ENCODE measurements around the gene TTC13. TPM values are rescaled to one million over a fixed set of nuclear protein-coding genes. Genes with fewer than 3 reads are reported as not detected.

The TTC13 gene
- total RNA-seq, 1 experiment from 2014 or later: 35.2 TPM

DNA sequence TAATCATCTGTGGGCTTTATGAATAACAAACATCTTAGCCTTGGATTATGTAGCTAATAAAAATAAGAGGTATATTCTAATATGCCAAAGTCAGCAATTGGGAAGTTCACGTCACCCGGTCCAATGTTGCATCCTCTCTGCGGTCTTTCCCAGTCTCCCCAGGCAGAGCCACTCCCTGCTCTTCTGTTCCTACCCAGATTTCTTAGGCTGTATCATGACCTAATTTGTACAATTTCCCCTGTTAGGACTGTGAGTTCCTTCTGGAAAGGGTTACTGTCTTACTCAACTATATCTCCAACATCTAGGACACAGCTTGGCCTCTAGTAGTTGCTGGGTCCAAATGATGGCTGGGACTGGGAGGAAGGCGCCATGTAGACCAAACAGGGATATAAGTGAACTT, 80.5 kb downstream of the TTC13 start:
- no peaks in the 10 kb centered on the region for H3K36me3 Mint-ChIP-seq (ENCODE audit: insufficient read depth, unreplicated experiment)

DNA sequence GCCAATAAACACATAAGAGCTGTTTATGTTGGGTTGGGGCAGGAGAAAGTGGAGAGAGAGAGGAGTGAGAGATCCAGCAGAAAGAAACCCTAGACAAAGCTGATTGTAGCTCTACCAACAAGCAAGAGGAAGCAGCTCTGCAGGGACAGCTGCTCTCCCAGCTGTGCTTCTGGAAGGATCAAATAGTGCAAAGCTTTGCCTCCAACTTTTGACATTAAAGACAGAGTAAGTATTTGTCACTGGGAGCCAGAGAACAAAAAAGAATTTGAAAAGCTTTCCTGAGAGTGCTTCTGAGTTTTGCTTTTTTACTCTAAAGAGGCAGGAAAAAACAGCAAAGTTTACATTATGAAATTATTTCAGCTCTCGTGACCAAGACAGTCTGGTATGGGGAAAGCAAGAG, 81.9 kb downstream of the TTC13 start:
- Mint-ChIP-seq H3K4me1 (ENCODE audit: insufficient read depth, unreplicated experiment) (no peaks in the 10 kb centered on the region), H3K36me3 (ENCODE audit: insufficient read depth, unreplicated experiment) (no peaks in the 10 kb centered on the region), H3K4me3 (ENCODE audit: unreplicated experiment) (no peak overlapping the region), H3K27me3 (ENCODE audit: insufficient read depth, unreplicated experiment) (no peaks in the 10 kb centered on the region), H3K9me3 (ENCODE audit: unreplicated experiment) (no peaks in the 10 kb centered on the region), H3K27ac (ENCODE audit: low read depth, unreplicated experiment) (no peak overlapping the region)
- CTCF ChIA-PET: interaction anchor here (0.6 to 3.2 kb wide), 5 partner anchors 16 to 1471 kb away, joined by 3 to 15 read pairs (median 4); no protein-coding TSS in a partner anchor
- no TSS peak for BruUV-seq (replicated peaks)
- DNase-seq (ENCODE audit: unreplicated experiment): no peak
- POLR2A ChIA-PET: interaction anchor here (0.6 to 1.0 kb wide), 2 partner anchors 9 to 120 kb away, joined by 3 read pairs; no protein-coding TSS in a partner anchor
- TF ChIP-seq, protein P1, sequence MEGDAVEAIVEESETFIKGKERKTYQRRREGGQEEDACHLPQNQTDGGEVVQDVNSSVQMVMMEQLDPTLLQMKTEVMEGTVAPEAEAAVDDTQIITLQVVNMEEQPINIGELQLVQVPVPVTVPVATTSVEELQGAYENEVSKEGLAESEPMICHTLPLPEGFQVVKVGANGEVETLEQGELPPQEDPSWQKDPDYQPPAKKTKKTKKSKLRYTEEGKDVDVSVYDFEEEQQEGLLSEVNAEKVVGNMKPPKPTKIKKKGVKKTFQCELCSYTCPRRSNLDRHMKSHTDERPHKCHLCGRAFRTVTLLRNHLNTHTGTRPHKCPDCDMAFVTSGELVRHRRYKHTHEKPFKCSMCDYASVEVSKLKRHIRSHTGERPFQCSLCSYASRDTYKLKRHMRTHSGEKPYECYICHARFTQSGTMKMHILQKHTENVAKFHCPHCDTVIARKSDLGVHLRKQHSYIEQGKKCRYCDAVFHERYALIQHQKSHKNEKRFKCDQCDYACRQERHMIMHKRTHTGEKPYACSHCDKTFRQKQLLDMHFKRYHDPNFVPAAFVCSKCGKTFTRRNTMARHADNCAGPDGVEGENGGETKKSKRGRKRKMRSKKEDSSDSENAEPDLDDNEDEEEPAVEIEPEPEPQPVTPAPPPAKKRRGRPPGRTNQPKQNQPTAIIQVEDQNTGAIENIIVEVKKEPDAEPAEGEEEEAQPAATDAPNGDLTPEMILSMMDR (IDR thresholded peaks at IDR 0.05; ENCODE audit: unreplicated experiment): no peak
- intact Hi-C loops (cut with micrococcal nuclease): no loop called here

More for the DNA sequence above, 80.5 kb downstream of the TTC13 start:
- no TSS peak for BruUV-seq (replicated peaks)
- no peaks in the 10 kb centered on the region for H3K9me3 Mint-ChIP-seq (ENCODE audit: unreplicated experiment)
- H3K27ac Mint-ChIP-seq (ENCODE audit: low read depth, unreplicated experiment): no peak overlapping the region
- H3K4me3 Mint-ChIP-seq (ENCODE audit: unreplicated experiment): no peak overlapping the region
- POLR2A ChIA-PET: interaction anchor here (1.4 to 1.7 kb wide), 2 partner anchors 14 to 80 kb away, joined by 3 read pairs; partner anchors contain the start of genes ARV1 and TTC13
- H3K4me1 Mint-ChIP-seq (ENCODE audit: insufficient read depth, unreplicated experiment): no peaks in the 10 kb centered on the region
- no peak for DNase-seq (ENCODE audit: unreplicated experiment)
- TF ChIP-seq, protein P1 (IDR thresholded peaks at IDR 0.05; ENCODE audit: unreplicated experiment): no peak
- H3K27me3 Mint-ChIP-seq (ENCODE audit: insufficient read depth, unreplicated experiment): no peaks in the 10 kb centered on the region
- intact Hi-C loops (cut with micrococcal nuclease): no loop called here
- CTCF ChIA-PET: interaction anchor here (1.7 kb wide), 1 partner anchor 18 kb away, joined by 8 read pairs; no protein-coding TSS in a partner anchor

DNA sequence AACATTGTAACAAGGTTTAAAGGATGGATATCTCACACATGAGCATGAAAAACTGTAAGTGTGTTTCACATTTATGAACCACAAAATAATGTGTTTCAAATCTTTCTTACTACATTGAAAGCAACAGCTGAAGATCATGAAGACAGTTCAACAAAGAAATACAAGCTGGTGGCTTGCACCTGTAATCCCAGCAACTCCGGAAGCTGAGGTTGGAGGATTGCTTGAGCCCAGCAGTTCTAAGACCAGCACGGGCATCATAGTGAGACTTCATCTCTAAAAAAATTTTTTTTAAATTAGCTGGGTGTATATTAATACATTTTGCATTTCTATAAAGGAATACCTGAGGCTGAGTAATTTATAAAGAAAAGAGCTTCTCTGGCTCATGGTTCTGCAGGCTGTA, 83.2 kb downstream of the TTC13 start:
- CTCF ChIA-PET: interaction anchor here (0.8 to 4.2 kb wide), 6 partner anchors 9 to 249 kb away, joined by 3 to 16 read pairs (median 5); no protein-coding TSS in a partner anchor
- TF ChIP-seq, protein P1 (IDR thresholded peaks at IDR 0.05; ENCODE audit: unreplicated experiment): no peak
- no peaks in the 10 kb centered on the region for H3K4me1 Mint-ChIP-seq (ENCODE audit: insufficient read depth, unreplicated experiment)
- H3K36me3 Mint-ChIP-seq (ENCODE audit: insufficient read depth, unreplicated experiment): no peaks in the 10 kb centered on the region
- H3K9me3 Mint-ChIP-seq (ENCODE audit: unreplicated experiment): no peaks in the 10 kb centered on the region
- no peak for DNase-seq (ENCODE audit: unreplicated experiment)
- intact Hi-C loops (cut with micrococcal nuclease): no loop called here
- no peak overlapping the region for H3K27ac Mint-ChIP-seq (ENCODE audit: low read depth, unreplicated experiment)
- H3K4me3 Mint-ChIP-seq (ENCODE audit: unreplicated experiment): no peak overlapping the region
- no peaks in the 10 kb centered on the region for H3K27me3 Mint-ChIP-seq (ENCODE audit: insufficient read depth, unreplicated experiment)
- POLR2A ChIA-PET: interaction anchor here (0.6 to 1.7 kb wide), 7 partner anchors 11 to 262 kb away, joined by 3 to 4 read pairs (median 3); no protein-coding TSS in a partner anchor
- no TSS peak for BruUV-seq (replicated peaks)

DNA sequence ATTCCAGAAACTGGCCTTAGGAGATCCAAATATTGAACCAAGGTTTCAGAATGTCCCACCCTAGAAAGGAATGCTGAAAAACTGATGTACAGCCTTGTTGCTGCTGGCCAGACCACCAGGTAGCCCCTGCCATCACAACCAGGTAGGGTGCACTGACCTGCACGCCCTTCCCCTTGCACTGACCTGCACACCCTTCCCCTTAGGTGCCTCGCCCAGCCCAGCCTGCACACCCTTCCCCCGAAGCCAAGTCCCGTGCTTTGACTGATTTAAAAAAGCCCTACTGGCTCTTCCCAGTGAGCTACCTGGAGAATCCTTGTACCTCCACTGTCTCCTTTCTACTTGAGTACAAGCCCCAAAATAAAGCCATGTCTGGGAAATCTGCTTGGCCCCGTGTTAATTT, 84.0 kb downstream of the TTC13 start:
- TF ChIP-seq, protein P1 (IDR thresholded peaks at IDR 0.05; ENCODE audit: unreplicated experiment): no peak
- no peaks in the 10 kb centered on the region for H3K9me3 Mint-ChIP-seq (ENCODE audit: unreplicated experiment)
- H3K27ac Mint-ChIP-seq (ENCODE audit: low read depth, unreplicated experiment): no peak overlapping the region
- ChIA-PET POLR2A (interaction anchor here (0.6 to 1.7 kb wide), 4 partner anchors 10 to 85 kb away, joined by 3 to 4 read pairs (median 3); partner anchors contain the start of gene ARV1), CTCF (interaction anchor here (1.0 to 4.2 kb wide), 3 partner anchors 10 to 98 kb away, joined by 5 to 16 read pairs (median 15); no protein-coding TSS in a partner anchor)
- no peak for DNase-seq (ENCODE audit: unreplicated experiment)
- H3K36me3 Mint-ChIP-seq (ENCODE audit: insufficient read depth, unreplicated experiment): no peaks in the 10 kb centered on the region
- H3K4me3 Mint-ChIP-seq (ENCODE audit: unreplicated experiment): no peak overlapping the region
- intact Hi-C loops (cut with micrococcal nuclease): no loop called here
- no peaks in the 10 kb centered on the region for H3K27me3 Mint-ChIP-seq (ENCODE audit: insufficient read depth, unreplicated experiment)
- no TSS peak for BruUV-seq (replicated peaks)
- no peaks in the 10 kb centered on the region for H3K4me1 Mint-ChIP-seq (ENCODE audit: insufficient read depth, unreplicated experiment)
